Progenitor cell of endocrine pancreas (in vitro differentiated cells): ENCODE measurements around the gene ELMOD2. TPM values are rescaled to one million over a fixed set of nuclear protein-coding genes. Genes with fewer than 3 reads are reported as not detected.

Experiments used
- DNase-seq: peaks from one replicate; pipeline ENCODE4 v3.0.0; 2021; ENCODE audit warnings: low spot score; ENCODE audit not compliant: unreplicated experiment
- H3K27ac Mint-ChIP-seq: 2 replicates; pipeline ENCODE4 v1.8.0; 2021; ENCODE audit warnings: mild to moderate bottlenecking, moderate library complexity, mixed read lengths
- H3K27me3 Mint-ChIP-seq: 2 replicates; pipeline ENCODE4 v1.8.0; 2021; ENCODE audit warnings: mixed read lengths
- H3K36me3 Mint-ChIP-seq: 2 replicates; pipeline ENCODE4 v1.8.0; 2022; ENCODE audit warnings: mixed read lengths; ENCODE audit not compliant: insufficient read depth
- H3K4me1 Mint-ChIP-seq: 2 replicates; pipeline ENCODE4 v1.8.0; 2021; ENCODE audit warnings: low read depth, mixed read lengths
- H3K4me3 Mint-ChIP-seq: 2 replicates; pipeline ENCODE4 v1.8.0; 2021; ENCODE audit warnings: low read depth, mild to moderate bottlenecking, moderate library complexity, mixed read lengths
- H3K9me3 Mint-ChIP-seq: 2 replicates; pipeline ENCODE4 v1.8.0; 2021; ENCODE audit warnings: low read depth, mixed read lengths
- total RNA-seq: library from RNA; stranded (reverse); gene quantifications from 2 replicates; pipeline ENCODE4 v1.2.1, GENCODE V29; 2021
- TF ChIP-seq, protein P1 (sequence below): fragments of 200-600 bp; sonication (generic); IDR thresholded peaks from one replicate; pipeline ENCODE4 v1.5.0; 2021; ENCODE audit warnings: antibody characterized with exemption, mild to moderate bottlenecking; ENCODE audit not compliant: unreplicated experiment

Gene ELMOD2
- total RNA-seq, 1 donor from 2014 or later = 66.7 TPM

- Mint-ChIP-seq H3K27me3 (peaks cover 22% of the 10 kb centered on the region), H3K9me3 (no peaks in the 10 kb centered on the region), H3K4me1 (no peaks in the 10 kb centered on the region), H3K4me3 (no peak overlapping the region), H3K27ac (no peak overlapping the region), H3K36me3 (no peaks in the 10 kb centered on the region)
- DNase-seq = no peak
- TF ChIP-seq, protein P1, sequence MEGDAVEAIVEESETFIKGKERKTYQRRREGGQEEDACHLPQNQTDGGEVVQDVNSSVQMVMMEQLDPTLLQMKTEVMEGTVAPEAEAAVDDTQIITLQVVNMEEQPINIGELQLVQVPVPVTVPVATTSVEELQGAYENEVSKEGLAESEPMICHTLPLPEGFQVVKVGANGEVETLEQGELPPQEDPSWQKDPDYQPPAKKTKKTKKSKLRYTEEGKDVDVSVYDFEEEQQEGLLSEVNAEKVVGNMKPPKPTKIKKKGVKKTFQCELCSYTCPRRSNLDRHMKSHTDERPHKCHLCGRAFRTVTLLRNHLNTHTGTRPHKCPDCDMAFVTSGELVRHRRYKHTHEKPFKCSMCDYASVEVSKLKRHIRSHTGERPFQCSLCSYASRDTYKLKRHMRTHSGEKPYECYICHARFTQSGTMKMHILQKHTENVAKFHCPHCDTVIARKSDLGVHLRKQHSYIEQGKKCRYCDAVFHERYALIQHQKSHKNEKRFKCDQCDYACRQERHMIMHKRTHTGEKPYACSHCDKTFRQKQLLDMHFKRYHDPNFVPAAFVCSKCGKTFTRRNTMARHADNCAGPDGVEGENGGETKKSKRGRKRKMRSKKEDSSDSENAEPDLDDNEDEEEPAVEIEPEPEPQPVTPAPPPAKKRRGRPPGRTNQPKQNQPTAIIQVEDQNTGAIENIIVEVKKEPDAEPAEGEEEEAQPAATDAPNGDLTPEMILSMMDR = no peak
These were observed 55.3 kb downstream of the ELMOD2 start for GRCh38 chr4:140579278-140579677.

DNA sequence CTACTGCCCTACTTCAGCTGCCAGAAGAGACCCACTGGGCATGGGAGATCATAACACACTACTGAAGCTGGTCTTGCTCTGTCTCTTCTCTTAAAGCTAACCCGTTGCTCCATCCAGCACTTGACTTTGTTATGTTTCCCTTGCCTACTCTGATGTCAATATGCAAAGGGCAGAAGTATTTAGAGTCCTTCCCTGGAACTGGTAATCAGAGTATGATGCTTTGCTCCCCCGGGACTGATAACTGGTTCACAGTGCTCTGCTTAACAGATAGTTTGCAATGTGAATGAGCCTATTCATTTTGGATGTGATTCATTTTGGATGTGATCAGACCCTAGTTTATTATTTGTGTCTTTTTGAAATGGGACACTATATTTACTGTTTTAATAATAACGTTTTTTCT, 57.1 kb downstream of the ELMOD2 start:
- Mint-ChIP-seq H3K27me3 (peaks cover 22% of the 10 kb centered on the region), H3K4me3 (no peak overlapping the region)

GRCh38 chr4:140584439-140584838, 60.5 kb downstream of the ELMOD2 start:
- H3K27ac Mint-ChIP-seq = no peak overlapping the region
- no peaks in the 10 kb centered on the region for H3K9me3 Mint-ChIP-seq
- DNase-seq = no peak
- TF ChIP-seq, protein P1 = no peak
- H3K27me3 Mint-ChIP-seq = peaks cover 12% of the 10 kb centered on the region
- no peak overlapping the region for H3K4me3 Mint-ChIP-seq
- H3K4me1 Mint-ChIP-seq = no peaks in the 10 kb centered on the region
- no peaks in the 10 kb centered on the region for H3K36me3 Mint-ChIP-seq

More for the DNA sequence above, 57.1 kb downstream of the ELMOD2 start:
- Mint-ChIP-seq H3K27ac (no peak overlapping the region), H3K36me3 (no peaks in the 10 kb centered on the region), H3K4me1 (no peaks in the 10 kb centered on the region), H3K9me3 (no peaks in the 10 kb centered on the region)
- TF ChIP-seq, protein P1 = no peak
- no peak for DNase-seq

GRCh38 chr4:140595065-140595464, 71.1 kb downstream of the ELMOD2 start:
- Mint-ChIP-seq H3K9me3 (peaks cover 12% of the 10 kb centered on the region), H3K27me3 (peaks cover 4% of the 10 kb centered on the region), H3K36me3 (peaks cover 1% of the 10 kb centered on the region), H3K27ac (no peak overlapping the region), H3K4me1 (no peaks in the 10 kb centered on the region), H3K4me3 (no peak overlapping the region)
- no peak for DNase-seq
- TF ChIP-seq, protein P1 = peak; percentile 59

DNA sequence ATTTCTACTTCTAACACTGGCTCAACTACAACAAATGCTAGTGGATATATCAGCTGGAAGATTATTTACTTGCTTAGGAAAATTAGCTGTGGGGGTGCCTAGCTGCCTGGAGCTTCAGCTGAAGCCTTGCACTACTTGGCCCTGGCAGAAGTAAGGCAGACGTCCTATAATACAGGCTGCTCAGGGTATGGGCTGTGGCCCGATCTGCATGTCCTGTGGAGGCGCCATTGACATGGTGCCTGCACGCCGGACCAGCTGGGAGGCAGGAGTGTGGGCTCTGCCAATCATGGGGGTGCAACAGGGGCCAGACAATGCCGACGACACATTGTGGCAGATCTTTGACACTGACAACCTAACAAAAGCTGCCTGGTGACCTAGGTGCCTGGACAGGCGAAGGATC, 76.4 kb downstream of the ELMOD2 start:
- DNase-seq = no peak
- H3K4me3 Mint-ChIP-seq = no peak overlapping the region
- H3K27ac Mint-ChIP-seq = no peak overlapping the region
- H3K9me3 Mint-ChIP-seq = no peaks in the 10 kb centered on the region
- H3K27me3 Mint-ChIP-seq = no peaks in the 10 kb centered on the region
- TF ChIP-seq, protein P1 = no peak
- peaks cover 8% of the 10 kb centered on the region for H3K4me1 Mint-ChIP-seq
- no peaks in the 10 kb centered on the region for H3K36me3 Mint-ChIP-seq
